ENCODE measurements around the gene KRT6A.

DNA sequence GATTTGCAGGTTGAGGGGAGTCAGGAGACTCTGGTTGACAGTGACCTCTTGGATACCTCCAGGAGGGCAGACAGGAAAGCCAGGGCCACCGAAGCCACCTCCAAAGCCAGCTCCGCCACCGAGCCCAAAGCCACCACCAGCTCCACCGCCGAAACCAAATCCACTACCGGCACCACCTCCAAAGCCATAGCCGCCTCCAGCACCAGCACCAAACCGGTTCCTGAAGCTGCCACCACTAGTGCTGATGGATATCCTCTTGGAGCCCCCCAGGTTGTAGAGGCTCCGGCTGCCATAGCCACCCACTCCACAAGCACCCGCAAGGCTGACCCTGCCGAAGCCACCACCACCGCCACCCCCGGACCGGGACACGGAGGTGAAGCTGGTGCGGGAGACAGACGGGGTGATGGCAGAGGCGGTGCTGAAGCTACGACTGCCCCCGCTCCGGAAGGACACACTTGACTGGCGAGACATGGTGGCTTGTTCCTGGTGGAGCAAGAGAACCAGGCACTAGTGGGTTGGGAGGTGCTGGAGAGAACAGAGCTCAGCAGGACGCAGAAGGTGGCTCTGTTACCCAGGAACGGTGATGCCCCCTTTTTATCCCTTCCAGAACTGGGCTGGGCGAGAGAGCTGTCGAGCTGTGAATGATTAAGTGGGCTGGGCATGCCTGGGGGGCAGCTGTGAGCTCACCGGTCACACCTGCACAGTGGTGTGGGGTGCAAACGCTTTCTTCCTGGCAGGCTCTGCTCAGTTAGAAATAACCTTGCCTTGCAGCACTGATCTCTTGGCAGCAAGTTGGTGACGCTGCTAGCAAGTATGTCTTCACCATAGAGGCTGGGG lies 27.0 kb upstream of the KRT6A start, which contains the start of gene KRT5:
- TF ChIP-seq, protein P1, sequence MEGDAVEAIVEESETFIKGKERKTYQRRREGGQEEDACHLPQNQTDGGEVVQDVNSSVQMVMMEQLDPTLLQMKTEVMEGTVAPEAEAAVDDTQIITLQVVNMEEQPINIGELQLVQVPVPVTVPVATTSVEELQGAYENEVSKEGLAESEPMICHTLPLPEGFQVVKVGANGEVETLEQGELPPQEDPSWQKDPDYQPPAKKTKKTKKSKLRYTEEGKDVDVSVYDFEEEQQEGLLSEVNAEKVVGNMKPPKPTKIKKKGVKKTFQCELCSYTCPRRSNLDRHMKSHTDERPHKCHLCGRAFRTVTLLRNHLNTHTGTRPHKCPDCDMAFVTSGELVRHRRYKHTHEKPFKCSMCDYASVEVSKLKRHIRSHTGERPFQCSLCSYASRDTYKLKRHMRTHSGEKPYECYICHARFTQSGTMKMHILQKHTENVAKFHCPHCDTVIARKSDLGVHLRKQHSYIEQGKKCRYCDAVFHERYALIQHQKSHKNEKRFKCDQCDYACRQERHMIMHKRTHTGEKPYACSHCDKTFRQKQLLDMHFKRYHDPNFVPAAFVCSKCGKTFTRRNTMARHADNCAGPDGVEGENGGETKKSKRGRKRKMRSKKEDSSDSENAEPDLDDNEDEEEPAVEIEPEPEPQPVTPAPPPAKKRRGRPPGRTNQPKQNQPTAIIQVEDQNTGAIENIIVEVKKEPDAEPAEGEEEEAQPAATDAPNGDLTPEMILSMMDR (conservative IDR thresholded peaks at IDR 0.05) = no peak
- TF ChIP-seq ZFX (IDR thresholded peaks at IDR 0.05) = no peak
